ENCODE results near the gene PLEKHH1. TPM values are rescaled to one million over a fixed set of nuclear protein-coding genes. Genes with fewer than 3 reads are reported as not detected.

PLEKHH1 gene
- total RNA-seq, 1 experiment from 2014 or later = 35.3 TPM

DNA sequence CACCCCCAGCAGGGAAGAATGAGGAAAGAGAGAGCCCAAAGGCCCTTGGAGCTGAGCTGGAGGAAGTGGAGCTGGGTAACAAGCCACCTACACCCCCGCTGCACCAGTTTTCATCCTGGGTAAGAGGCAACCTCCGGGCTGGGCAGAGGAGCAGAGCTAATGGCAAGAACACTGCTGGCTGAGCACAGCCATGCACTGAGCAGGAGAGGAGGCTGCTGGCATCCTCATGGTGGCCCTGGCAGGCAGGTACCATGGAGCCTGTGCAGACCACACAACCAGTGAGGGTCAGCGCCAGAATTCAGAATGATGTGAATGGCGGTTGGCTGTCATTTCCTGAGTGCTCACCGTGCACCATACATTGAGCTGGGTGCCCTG, 29.7 kb downstream of the PLEKHH1 start:
- no peak overlapping the region for H4K91ac ChIP-seq (ENCODE audit: insufficient read length, low read depth, low read length)
- H3K4me1 ChIP-seq (ENCODE audit: insufficient read depth, low read length) = peaks cover 3% of the 10 kb centered on the region; the same call in 1 of the 2 replicates
- H4K8ac ChIP-seq (replicated peaks; ENCODE audit: insufficient read length, low read depth, low read length) = no peak overlapping the region
- no peaks in the 10 kb centered on the region for H4K20me1 ChIP-seq (ENCODE audit: control insufficient read depth, insufficient read depth, insufficient read length)
- no peak overlapping the region for H2BK15ac ChIP-seq (ENCODE audit: low read depth, low read length)
- Mint-ChIP-seq H3K4me3 (no peak overlapping the region), H3K9me3 (no peaks in the 10 kb centered on the region), H3K27ac (no peak overlapping the region), H3K27me3 (ENCODE audit: low read depth) (no peaks in the 10 kb centered on the region), H3K4me1 (peaks cover 27 to 29% of the 10 kb centered on the region in 2 experiments), H3K36me3 (ENCODE audit: insufficient read depth in 1 of 3, low read depth in 3 of 3) (peaks cover 8 to 47% (median 27%) of the 10 kb centered on the region in 3 experiments)
- H3K27ac ChIP-seq (ENCODE audit: insufficient read length, low read depth, low read length) = no peak overlapping the region
- H2AK5ac ChIP-seq (ENCODE audit: insufficient read length, low read length) = no peak overlapping the region
- no peak overlapping the region for H2BK12ac ChIP-seq (ENCODE audit: insufficient read length, low read depth, low read length)
- H3K56ac ChIP-seq (ENCODE audit: insufficient read length, low read depth, low read length) = no peak overlapping the region
- H3K27me3 ChIP-seq (ENCODE audit: insufficient read depth, low read length) = no peaks in the 10 kb centered on the region
- H3K23me2 ChIP-seq (ENCODE audit: insufficient read length, low read depth, low read length, poor library complexity, severe bottlenecking) = no peaks in the 10 kb centered on the region
- WGBS (ENCODE audit: extremely low coverage, insufficient read length, low lambda C conversion rate) = no CpG with 5 or more reads among the region's 5 CpGs
- no peak for DNase-seq
- H3K14ac ChIP-seq (ENCODE audit: insufficient read depth, low read length) = no peak overlapping the region
- TF ChIP-seq, protein P1, sequence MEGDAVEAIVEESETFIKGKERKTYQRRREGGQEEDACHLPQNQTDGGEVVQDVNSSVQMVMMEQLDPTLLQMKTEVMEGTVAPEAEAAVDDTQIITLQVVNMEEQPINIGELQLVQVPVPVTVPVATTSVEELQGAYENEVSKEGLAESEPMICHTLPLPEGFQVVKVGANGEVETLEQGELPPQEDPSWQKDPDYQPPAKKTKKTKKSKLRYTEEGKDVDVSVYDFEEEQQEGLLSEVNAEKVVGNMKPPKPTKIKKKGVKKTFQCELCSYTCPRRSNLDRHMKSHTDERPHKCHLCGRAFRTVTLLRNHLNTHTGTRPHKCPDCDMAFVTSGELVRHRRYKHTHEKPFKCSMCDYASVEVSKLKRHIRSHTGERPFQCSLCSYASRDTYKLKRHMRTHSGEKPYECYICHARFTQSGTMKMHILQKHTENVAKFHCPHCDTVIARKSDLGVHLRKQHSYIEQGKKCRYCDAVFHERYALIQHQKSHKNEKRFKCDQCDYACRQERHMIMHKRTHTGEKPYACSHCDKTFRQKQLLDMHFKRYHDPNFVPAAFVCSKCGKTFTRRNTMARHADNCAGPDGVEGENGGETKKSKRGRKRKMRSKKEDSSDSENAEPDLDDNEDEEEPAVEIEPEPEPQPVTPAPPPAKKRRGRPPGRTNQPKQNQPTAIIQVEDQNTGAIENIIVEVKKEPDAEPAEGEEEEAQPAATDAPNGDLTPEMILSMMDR (conservative IDR thresholded peaks at IDR 0.05) = no peak
- H3K18ac ChIP-seq (ENCODE audit: insufficient read length, low read depth, low read length) = no peak overlapping the region
- no peak overlapping the region for H2BK120ac ChIP-seq (ENCODE audit: low read depth, low read length, poor library complexity, severe bottlenecking)
- H3K23ac ChIP-seq (ENCODE audit: insufficient read length, low read depth, low read length) = no peak overlapping the region
- H2AFZ ChIP-seq (ENCODE audit: low read length) = no peak overlapping the region
- no peaks in the 10 kb centered on the region for H3K79me1 ChIP-seq (ENCODE audit: insufficient read depth, low read depth, low read length, poor library complexity, severe bottlenecking)
- H3K9ac ChIP-seq (ENCODE audit: extremely low read depth, insufficient read length, low read length) = no peak overlapping the region
- H2BK5ac ChIP-seq (ENCODE audit: insufficient read length, low read length) = no peak overlapping the region
- no peak overlapping the region for H4K5ac ChIP-seq (ENCODE audit: insufficient read length, low read depth, low read length)
- no peak overlapping the region for H3K4ac ChIP-seq (ENCODE audit: low read depth, low read length)
- no peak overlapping the region for H2BK20ac ChIP-seq (ENCODE audit: low read depth, low read length, poor library complexity, severe bottlenecking)
- no peak overlapping the region for H3K4me2 ChIP-seq (ENCODE audit: insufficient read depth, insufficient read length, low read length)
- no peaks in the 10 kb centered on the region for H3K79me2 ChIP-seq (ENCODE audit: insufficient read depth, low read length)
- H3T11ph ChIP-seq (ENCODE audit: low read length) = no peak overlapping the region
- no peaks in the 10 kb centered on the region for H3K9me3 ChIP-seq (ENCODE audit: control insufficient read depth, low read depth, low read length)

Measured in H9 (cell line).